ENCODE results near the gene TPCN1.

The TPCN1 gene

GRCh38 chr12:113251404-113252070, 30.3 kb downstream of the TPCN1 start:
- Histone ChIP-seq H3K4me1 (ENCODE audit: insufficient read depth, poor library complexity, severe bottlenecking) (peaks cover 9% of the 10 kb centered on the region), H3K36me3 (ENCODE audit: low read depth) (peaks cover 25% of the 10 kb centered on the region), H3K4me3 (ENCODE audit: severe bottlenecking) (no peak overlapping the region), H3K9me3 (ENCODE audit: severe bottlenecking) (no peaks in the 10 kb centered on the region), H3K27ac (ENCODE audit: poor library complexity, severe bottlenecking) (no peak overlapping the region), H3K27me3 (ENCODE audit: insufficient read depth, poor library complexity, severe bottlenecking) (no peaks in the 10 kb centered on the region)
- ATAC-seq (ENCODE audit: low read depth) (no peak), DNase-seq (ENCODE audit: low spot score) (no peak)
- TF ChIP-seq, protein P1, sequence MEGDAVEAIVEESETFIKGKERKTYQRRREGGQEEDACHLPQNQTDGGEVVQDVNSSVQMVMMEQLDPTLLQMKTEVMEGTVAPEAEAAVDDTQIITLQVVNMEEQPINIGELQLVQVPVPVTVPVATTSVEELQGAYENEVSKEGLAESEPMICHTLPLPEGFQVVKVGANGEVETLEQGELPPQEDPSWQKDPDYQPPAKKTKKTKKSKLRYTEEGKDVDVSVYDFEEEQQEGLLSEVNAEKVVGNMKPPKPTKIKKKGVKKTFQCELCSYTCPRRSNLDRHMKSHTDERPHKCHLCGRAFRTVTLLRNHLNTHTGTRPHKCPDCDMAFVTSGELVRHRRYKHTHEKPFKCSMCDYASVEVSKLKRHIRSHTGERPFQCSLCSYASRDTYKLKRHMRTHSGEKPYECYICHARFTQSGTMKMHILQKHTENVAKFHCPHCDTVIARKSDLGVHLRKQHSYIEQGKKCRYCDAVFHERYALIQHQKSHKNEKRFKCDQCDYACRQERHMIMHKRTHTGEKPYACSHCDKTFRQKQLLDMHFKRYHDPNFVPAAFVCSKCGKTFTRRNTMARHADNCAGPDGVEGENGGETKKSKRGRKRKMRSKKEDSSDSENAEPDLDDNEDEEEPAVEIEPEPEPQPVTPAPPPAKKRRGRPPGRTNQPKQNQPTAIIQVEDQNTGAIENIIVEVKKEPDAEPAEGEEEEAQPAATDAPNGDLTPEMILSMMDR (IDR thresholded peaks at IDR 0.05; ENCODE audit: poor library complexity, severe bottlenecking) = no peak

DNA sequence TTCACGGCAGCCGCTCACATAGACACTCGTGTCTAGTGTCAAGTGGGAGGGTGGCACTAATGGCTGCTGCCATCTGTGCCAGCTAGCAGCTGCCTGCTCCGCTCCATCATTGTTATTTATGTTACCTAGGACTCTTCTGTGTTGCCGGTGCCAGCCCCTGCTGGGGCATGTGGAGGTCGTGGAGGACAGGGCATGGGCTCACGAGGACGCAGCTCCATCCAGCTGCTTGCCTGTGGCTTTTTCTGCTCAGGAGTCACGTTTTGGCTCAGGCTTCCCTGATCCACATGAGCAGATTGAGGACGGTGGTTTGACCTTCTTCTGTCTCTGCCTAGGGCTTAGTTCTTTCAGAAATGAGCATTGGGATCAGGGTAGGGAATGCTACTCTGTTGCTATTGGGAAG, 31.2 kb downstream of the TPCN1 start:
- H3K36me3 ChIP-seq (ENCODE audit: low read depth) = peaks cover 17% of the 10 kb centered on the region
- DNase-seq (ENCODE audit: low spot score) (no peak), ATAC-seq (ENCODE audit: low read depth) (no peak)
- TF ChIP-seq, protein P1 (IDR thresholded peaks at IDR 0.05; ENCODE audit: poor library complexity, severe bottlenecking) = no peak
- H3K4me1 ChIP-seq (ENCODE audit: insufficient read depth, poor library complexity, severe bottlenecking) = no peaks in the 10 kb centered on the region
- no peaks in the 10 kb centered on the region for H3K27me3 ChIP-seq (ENCODE audit: insufficient read depth, poor library complexity, severe bottlenecking)
- no peak overlapping the region for H3K27ac ChIP-seq (ENCODE audit: poor library complexity, severe bottlenecking)
- H3K4me3 ChIP-seq (ENCODE audit: severe bottlenecking) = no peak overlapping the region
- no peaks in the 10 kb centered on the region for H3K9me3 ChIP-seq (ENCODE audit: severe bottlenecking)

GRCh38 chr12:113253532-113254285, 32.4 kb downstream of the TPCN1 start:
- DNase-seq (ENCODE audit: low spot score) (no peak), ATAC-seq (ENCODE audit: low read depth) (no peak)
- peaks cover 7% of the 10 kb centered on the region; the same call in 1 of the 2 replicates for H3K36me3 ChIP-seq (ENCODE audit: low read depth)
- H3K4me1 ChIP-seq (ENCODE audit: insufficient read depth, poor library complexity, severe bottlenecking) = no peaks in the 10 kb centered on the region
- TF ChIP-seq, protein P1 (IDR thresholded peaks at IDR 0.05; ENCODE audit: poor library complexity, severe bottlenecking) = no peak
- no peaks in the 10 kb centered on the region for H3K27me3 ChIP-seq (ENCODE audit: insufficient read depth, poor library complexity, severe bottlenecking)
- H3K27ac ChIP-seq (ENCODE audit: poor library complexity, severe bottlenecking) = no peak overlapping the region
- H3K9me3 ChIP-seq (ENCODE audit: severe bottlenecking) = no peaks in the 10 kb centered on the region
- no peak overlapping the region for H3K4me3 ChIP-seq (ENCODE audit: severe bottlenecking)

- ATAC-seq (ENCODE audit: low read depth) (no peak), DNase-seq (ENCODE audit: low spot score) (no peak)
- peaks cover 7% of the 10 kb centered on the region; the same call in 1 of the 2 replicates for H3K36me3 ChIP-seq (ENCODE audit: low read depth)
- H3K27ac ChIP-seq (ENCODE audit: poor library complexity, severe bottlenecking) = no peak overlapping the region
- no peaks in the 10 kb centered on the region for H3K9me3 ChIP-seq (ENCODE audit: severe bottlenecking)
- H3K27me3 ChIP-seq (ENCODE audit: insufficient read depth, poor library complexity, severe bottlenecking) = no peaks in the 10 kb centered on the region
- TF ChIP-seq, protein P1 (IDR thresholded peaks at IDR 0.05; ENCODE audit: poor library complexity, severe bottlenecking) = no peak
- no peaks in the 10 kb centered on the region for H3K4me1 ChIP-seq (ENCODE audit: insufficient read depth, poor library complexity, severe bottlenecking)
- H3K4me3 ChIP-seq (ENCODE audit: severe bottlenecking) = no peak overlapping the region
Observed at GRCh38 chr12:113254298-113254697, 33.0 kb downstream of the TPCN1 start.

DNA sequence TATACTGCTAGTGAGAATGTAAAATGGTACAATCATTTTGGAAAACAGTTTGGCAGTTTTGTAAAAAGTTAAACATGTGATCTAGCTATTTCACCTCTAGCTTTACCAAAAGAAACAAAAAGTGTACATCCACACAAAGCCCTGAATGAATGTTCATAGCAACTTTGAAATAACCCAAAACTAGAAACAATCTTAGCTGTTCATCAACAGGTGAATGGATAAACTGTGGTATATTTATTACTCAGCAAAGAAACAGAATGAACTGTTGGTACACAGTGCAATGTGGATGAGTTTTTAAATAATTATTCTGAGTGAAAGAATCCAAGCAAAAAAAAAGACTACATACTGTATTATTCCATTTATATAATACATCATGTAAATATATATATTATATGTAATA, 36.3 kb downstream of the TPCN1 start:
- Histone ChIP-seq H3K9me3 (ENCODE audit: severe bottlenecking) (no peaks in the 10 kb centered on the region), H3K27ac (ENCODE audit: poor library complexity, severe bottlenecking) (no peak overlapping the region), H3K27me3 (ENCODE audit: insufficient read depth, poor library complexity, severe bottlenecking) (no peaks in the 10 kb centered on the region), H3K4me3 (ENCODE audit: severe bottlenecking) (no peak overlapping the region), H3K4me1 (ENCODE audit: insufficient read depth, poor library complexity, severe bottlenecking) (peaks cover 4% of the 10 kb centered on the region), H3K36me3 (ENCODE audit: low read depth) (peaks cover 11% of the 10 kb centered on the region; the same call in 1 of the 2 replicates)
- ATAC-seq (ENCODE audit: low read depth) (no peak), DNase-seq (ENCODE audit: low spot score) (no peak)
- TF ChIP-seq, protein P1 (IDR thresholded peaks at IDR 0.05; ENCODE audit: poor library complexity, severe bottlenecking) = no peak

All from RWPE2 (cell line).